HG03520 (cell line): ENCODE measurements around the gene NEMP1.
"Not testable (repeated sequence)": the region's sequence is repeated elsewhere in the genome, so short reads cannot be mapped to it uniquely, and the experiment has no call there.

Experiments
- ATAC-seq: cut with Tn5 transposase; IDR thresholded peaks from one replicate; pipeline ENCODE4 v1.9.1; 2021; ENCODE audit warnings: mild to moderate bottlenecking, moderate library complexity; ENCODE audit not compliant: unreplicated experiment

Gene NEMP1

GRCh38 chr12:57057067-57057751 is 21.4 kb downstream of the NEMP1 start:
- ATAC-seq: no peak

DNA sequence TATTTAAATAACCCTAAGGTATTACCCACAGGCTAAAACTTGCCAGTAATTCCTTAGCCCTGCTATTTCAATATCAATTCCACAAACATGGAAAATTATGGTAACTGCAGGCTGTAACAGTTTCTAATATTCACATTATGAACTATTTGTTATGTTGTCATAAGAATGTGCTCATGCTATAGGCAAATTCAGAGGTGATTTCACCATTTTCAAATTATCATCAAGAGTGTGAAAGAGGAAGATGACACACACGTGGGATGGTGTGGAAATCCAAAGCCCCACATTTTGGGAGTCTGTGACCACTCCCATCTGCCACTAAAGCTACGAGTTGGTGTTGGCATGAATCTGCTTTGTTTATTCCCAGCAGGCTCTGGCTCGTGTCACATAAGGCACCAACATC is 22.8 kb downstream of the NEMP1 start:
- ATAC-seq: no peak

- ATAC-seq: not testable (repeated sequence)
These were observed 24.7 kb downstream of the NEMP1 start for GRCh38 chr12:57053901-57054300.

GRCh38 chr12:57053146-57053545 is 25.4 kb downstream of the NEMP1 start:
- not testable (repeated sequence) for ATAC-seq

GRCh38 chr12:57051011-57051410 is 27.6 kb downstream of the NEMP1 start:
- no peak for ATAC-seq

GRCh38 chr12:57049890-57050289 is 28.7 kb downstream of the NEMP1 start, which contains the start of gene MYO1A:
TSS of gene MYO1A (minus strand) at chr12:57050129. CDS start at chr12:57048323, 1,806 bp downstream.
- no peak for ATAC-seq

GRCh38 chr12:57049119-57049446 is 29.5 kb downstream of the NEMP1 start:
- ATAC-seq: no peak

DNA sequence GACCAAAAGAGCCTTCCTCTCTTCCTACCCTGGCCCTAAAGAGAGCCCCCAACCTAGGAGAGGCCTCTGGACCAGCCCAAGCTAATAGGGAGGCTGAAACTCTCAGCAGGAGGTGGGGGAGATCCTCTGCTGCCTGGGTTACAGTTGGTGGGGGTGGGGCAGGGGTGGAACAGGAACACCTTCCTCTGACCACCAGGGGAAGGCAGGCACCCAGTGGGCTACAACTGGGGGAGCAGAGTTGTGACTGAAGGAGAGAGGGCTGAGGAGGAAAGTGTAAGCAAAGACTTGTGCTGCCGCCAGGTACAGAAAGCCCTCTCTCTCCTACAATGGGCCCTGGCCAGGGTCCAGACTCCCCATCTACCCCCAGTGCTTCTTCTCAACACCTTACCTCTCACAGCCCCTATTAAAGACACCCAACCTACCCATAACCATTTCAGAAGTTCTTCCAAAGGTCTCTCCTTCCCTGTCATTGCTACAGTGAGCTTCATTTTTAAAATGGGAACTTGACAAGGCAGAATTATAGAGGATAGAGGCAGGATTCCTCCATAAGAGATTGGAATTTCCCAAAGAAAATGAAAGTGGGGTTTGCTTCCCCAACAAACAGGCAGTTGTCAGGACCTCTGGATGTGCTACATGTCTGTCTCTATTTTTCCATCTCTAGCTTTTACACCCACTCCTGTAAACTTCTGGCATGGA is 30.0 kb downstream of the NEMP1 start:
- ATAC-seq: no peak

DNA sequence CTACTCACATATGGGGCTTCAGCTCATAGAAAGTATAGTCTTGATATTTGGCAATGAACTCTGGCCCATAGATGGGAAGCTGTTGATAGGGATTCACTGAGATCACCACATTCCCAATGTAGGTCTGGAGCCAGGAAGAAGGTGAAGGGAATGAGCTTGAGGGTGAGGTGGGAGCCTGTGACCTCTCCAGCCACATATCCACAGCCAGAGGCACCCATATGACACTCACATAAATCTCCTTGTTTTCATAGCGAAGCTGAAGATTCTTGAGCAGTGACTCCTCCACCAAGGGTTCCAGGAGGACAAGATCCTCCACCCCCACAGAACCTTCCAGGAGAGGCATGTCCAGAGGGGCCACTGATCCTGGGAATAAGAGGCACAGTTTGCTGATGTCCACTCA is 30.6 kb downstream of the NEMP1 start:
- ATAC-seq: no peak

DNA sequence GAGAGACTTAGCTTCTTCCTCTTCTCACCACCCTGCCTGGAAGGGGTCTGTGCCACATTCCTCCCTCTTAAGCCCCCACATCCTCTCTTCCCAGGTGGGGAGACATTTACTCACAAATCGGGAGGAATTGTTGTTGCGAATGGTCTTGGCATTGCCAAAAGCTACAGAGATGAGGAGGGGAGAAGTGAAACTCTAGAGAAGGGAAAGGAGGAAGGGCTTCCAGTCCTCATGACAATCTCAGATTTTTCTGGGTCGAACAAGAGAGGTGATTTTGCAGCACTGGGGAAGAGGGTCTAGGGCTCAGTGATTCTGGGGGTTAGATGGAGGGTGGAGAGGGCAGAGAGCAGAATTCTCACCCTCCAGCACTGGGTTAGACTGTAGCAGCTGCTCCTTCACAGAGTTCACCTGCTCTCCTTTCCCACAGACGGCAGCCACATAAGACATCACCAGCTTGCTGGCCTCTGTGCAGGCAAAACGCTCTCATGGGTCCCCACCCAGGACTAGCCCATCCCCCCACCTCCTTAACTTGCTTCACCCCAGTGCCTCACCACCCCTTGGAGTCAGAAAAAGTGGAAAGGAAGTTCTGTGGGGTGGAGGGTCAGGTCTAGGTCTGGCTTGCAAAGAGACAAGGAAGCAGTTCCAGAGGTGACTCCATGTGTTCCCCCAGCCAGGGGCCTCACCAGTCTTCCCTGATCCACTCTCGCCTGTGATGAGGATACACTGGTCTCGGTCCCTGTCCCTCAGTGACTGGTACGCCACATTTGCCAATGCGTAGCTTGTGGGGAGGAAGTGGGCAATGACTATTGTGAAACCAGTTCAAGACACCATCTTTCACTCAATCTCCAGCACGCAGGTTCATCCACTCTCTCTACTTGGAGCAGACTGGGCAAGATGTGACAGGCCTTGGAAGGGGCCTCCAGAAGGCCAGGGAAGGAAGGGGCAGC is 31.4 kb downstream of the NEMP1 start:
- ATAC-seq: no peak

- ATAC-seq: no peak
These were observed 32.4 kb downstream of the NEMP1 start for GRCh38 chr12:57046086-57046791.

DNA sequence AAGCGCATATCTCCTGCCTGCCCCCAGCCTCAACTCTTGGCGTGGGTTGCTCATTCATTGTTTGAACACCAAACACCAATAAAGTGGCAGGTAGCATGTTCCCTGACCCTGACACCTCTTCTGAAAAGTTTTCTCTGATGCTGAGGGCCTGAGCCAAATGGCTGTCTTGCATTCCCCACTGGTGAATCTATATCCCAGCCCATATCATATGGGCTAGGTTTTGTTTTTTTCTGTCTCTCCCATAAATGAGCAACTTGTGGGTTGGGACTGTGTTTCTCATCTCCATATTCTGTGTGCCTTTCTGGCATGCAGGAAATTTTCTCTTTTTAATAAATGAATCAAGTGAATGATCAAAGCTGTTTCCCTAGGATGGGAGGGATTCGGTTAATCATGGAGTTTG is 33.7 kb downstream of the NEMP1 start:
- no peak for ATAC-seq

GRCh38 chr12:57044468-57044867 is 34.1 kb downstream of the NEMP1 start:
- no peak for ATAC-seq

DNA sequence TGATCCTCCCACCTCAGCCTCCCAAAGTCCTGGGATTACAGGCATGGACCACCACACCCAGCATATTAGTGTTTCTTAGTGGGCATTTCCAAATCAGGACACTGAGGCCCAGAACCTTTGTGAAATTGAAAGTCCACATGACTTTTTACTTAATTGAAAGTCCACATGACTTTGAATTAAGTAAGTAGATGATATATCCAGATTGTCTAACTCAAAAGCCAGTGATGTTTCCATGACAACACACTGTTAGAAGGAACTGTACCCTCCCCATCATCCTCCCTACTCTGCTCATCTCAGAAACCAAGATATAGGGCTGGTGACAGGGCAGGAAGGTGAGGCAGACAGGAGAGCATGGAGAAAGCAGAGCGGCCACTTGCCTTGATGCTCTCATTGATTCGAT is 35.9 kb downstream of the NEMP1 start:
- no peak for ATAC-seq

DNA sequence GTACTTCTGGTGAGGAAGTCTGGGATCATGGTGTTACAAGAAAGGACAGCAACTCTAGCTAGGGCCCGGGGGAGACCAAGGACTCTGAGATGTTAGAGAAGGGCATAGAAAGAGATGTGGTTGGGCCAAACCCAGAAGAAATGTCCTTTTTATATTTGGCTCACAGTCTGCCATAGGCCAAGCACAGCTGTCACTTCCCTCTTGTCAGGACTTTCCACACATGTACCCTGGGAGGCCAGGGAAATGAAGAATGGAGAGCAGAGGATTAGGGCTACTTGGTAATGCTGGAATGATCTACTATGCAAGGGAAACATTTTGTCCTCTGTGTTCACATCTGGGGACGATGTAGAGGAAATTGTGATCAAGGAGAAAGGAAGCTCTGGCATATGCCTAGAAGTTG is 37.8 kb downstream of the NEMP1 start:
- ATAC-seq: no peak

GRCh38 chr12:57040211-57040610 is 38.4 kb downstream of the NEMP1 start:
- ATAC-seq: no peak

- ATAC-seq: no peak
These were observed 39.4 kb downstream of the NEMP1 start for GRCh38 chr12:57039016-57039798.

GRCh38 chr12:57037264-57037663 is 41.3 kb downstream of the NEMP1 start:
- ATAC-seq: no peak

DNA sequence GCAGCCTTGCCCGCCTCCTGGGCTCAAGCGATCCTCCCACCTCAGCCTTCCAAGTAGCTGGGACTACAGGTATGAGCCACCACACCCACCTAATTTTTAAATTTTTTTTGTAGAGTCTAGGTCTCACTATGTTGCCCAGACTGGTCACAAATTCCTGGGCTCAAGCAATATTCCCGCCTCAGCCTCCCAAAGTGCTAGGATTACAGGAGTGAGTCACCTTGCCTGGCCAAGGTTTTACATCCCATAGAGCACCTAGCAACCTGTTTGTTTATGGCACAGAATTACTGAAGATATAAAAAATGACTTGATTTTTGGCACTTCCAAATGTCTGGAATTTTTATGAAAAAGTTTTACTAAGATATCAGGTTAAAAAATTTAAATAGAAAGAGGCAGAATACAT is 45.2 kb downstream of the NEMP1 start:
- ATAC-seq: no peak

- ATAC-seq: no peak
These were observed 46.8 kb downstream of the NEMP1 start for GRCh38 chr12:57031789-57032188.
